ENCODE measurements around the gene JMJD4. TPM values are rescaled to one million over a fixed set of nuclear protein-coding genes. Genes with fewer than 3 reads are reported as not detected.

JMJD4 gene
- total and polyA plus RNA-seq, 2 experiments from 2014 or later = 30.1 to 42.3 TPM

DNA sequence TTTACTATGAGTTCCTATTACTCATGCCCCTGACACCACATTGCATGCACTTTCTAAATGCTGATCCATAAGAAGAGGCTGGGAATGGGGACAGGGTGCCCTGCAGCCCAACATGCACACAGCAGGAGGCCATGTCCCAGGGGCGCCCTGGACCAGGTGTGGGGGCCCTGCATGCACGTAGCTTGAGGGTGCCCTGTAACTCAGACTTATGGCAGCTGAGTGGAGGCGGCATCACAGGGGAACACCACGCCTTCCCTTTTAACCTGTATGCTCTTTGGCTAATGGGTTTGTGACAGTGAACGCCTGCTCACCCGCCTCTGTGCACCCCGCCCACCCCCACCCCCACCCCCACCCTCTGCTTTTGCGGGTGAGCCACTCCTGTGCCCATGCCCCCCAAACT, 36.2 kb upstream of the JMJD4 start:
- no peak for DNase-seq (ENCODE audit: low read depth in 1 of 2, low spot score in 1 of 2)
- peaks cover 17% of the 10 kb centered on the region for H3K36me3 ChIP-seq
- H3K4me1 ChIP-seq (ENCODE audit: low read depth) = no peaks in the 10 kb centered on the region
- no peaks in the 10 kb centered on the region for H3K27me3 ChIP-seq
- no peak overlapping the region for H3K4me3 ChIP-seq
- no peak overlapping the region for H3K27ac ChIP-seq
- H3K9me3 ChIP-seq (ENCODE audit: low read depth) = no peaks in the 10 kb centered on the region
- TF ChIP-seq, protein P1, sequence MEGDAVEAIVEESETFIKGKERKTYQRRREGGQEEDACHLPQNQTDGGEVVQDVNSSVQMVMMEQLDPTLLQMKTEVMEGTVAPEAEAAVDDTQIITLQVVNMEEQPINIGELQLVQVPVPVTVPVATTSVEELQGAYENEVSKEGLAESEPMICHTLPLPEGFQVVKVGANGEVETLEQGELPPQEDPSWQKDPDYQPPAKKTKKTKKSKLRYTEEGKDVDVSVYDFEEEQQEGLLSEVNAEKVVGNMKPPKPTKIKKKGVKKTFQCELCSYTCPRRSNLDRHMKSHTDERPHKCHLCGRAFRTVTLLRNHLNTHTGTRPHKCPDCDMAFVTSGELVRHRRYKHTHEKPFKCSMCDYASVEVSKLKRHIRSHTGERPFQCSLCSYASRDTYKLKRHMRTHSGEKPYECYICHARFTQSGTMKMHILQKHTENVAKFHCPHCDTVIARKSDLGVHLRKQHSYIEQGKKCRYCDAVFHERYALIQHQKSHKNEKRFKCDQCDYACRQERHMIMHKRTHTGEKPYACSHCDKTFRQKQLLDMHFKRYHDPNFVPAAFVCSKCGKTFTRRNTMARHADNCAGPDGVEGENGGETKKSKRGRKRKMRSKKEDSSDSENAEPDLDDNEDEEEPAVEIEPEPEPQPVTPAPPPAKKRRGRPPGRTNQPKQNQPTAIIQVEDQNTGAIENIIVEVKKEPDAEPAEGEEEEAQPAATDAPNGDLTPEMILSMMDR (IDR thresholded peaks at IDR 0.05; ENCODE audit: low read depth, low read length) = no peak

DNA sequence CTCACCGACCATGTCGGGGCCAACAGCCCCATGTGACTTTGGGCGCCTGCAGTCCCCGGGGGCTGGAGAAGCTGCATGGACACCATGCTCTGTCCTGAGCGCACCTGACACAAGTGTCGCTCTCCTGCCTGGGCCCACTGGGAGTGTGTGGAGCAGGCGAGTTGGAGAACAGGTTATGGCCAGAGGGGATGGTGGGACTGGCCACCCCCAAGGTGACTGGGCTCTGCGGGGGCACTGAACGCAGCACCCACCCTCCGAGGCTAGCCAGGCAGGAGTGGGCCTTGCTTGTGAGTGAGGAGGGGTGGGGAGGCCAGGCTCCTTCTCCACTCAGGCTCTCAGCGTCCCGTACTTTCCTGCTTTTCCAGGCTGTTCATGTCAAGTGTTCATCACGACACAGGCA, 35.7 kb upstream of the JMJD4 start:
- DNase-seq (ENCODE audit: low read depth in 1 of 2, low spot score in 1 of 2) = no peak
- Histone ChIP-seq H3K36me3 (peaks cover 17% of the 10 kb centered on the region), H3K4me3 (no peak overlapping the region), H3K27me3 (no peaks in the 10 kb centered on the region), H3K9me3 (ENCODE audit: low read depth) (no peaks in the 10 kb centered on the region), H3K4me1 (ENCODE audit: low read depth) (no peaks in the 10 kb centered on the region), H3K27ac (no peak overlapping the region)
- TF ChIP-seq, protein P1 (IDR thresholded peaks at IDR 0.05; ENCODE audit: low read depth, low read length) = no peak

DNA sequence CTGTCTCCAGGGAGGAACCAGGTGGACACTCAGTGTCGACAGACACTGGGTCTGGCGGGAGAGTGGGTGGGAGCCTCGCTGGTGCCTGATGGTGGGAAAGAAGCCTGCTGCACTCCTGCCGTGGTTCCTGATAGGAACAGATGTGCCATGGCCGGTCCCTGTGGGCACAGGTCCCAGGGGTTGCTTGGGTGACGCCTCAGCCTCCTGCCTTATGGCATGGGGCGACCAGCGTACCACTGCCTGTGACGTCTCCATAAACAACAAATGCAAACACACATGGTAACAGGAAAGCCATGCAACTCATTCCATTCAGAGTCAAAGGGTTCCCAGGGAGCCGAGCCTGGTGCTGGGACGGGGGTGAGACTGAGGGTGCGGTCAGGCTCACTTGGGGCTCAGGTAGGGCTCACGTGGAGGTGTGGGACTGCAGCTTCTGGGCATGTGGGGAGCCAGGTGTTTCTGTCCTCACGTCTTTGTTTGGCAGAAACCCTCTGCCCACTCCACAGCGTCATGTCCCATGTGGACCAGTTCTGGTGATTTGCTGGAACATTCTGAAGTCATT, 34.9 kb upstream of the JMJD4 start:
- Histone ChIP-seq H3K4me1 (ENCODE audit: low read depth) (no peaks in the 10 kb centered on the region), H3K27me3 (no peaks in the 10 kb centered on the region), H3K4me3 (no peak overlapping the region), H3K36me3 (peaks cover 17% of the 10 kb centered on the region), H3K9me3 (ENCODE audit: low read depth) (no peaks in the 10 kb centered on the region), H3K27ac (no peak overlapping the region)
- TF ChIP-seq, protein P1 (IDR thresholded peaks at IDR 0.05; ENCODE audit: low read depth, low read length) = no peak
- no peak for DNase-seq (ENCODE audit: low read depth in 1 of 2, low spot score in 1 of 2)

DNA sequence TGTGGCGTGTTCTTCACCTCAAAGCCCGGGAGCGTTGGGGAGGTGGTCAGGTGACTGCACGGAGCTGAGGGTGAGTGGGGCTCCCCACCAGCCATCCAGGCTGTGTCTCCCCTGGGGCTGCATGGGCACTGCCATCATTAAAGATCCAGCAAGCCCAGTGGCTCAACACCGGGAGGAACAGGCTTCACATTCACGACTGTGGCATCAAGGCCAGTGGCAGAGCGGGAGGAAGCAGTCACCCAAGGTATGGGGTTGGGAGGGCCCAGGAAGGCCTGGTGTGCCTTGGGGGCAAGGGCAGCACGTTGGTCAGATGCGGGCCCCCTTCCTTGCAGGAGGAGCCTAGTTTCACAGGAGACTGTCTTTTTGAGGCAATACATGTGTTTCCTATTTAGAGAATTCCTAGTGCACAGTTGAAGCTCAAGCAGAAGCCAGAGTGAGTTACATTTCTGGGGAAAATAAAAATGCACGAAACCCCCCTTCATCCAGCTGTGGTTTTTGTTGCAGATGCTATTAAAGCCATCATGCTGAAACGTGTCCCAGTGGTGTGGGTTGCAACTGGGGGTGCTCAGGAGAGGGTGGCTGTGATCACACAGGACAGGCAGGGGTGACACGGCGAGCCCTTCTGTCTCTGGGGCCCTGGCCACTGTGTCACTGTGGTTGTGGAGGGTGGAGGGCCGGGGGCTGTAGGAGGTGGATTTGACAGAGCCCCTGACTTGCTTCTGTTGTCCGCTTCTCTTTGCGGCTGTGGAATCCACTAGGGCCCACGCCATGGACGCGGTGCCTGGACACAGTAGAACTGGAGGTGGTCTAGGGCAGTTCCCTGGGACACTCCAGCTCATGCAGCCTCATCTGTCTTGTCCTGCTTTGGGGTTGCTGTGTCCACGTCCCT, 34.2 kb upstream of the JMJD4 start:
- H3K27me3 ChIP-seq = no peaks in the 10 kb centered on the region
- H3K4me1 ChIP-seq (ENCODE audit: low read depth) = no peaks in the 10 kb centered on the region
- no peak for DNase-seq (ENCODE audit: low read depth in 1 of 2, low spot score in 1 of 2)
- H3K4me3 ChIP-seq = no peak overlapping the region
- H3K9me3 ChIP-seq (ENCODE audit: low read depth) = no peaks in the 10 kb centered on the region
- no peak overlapping the region for H3K27ac ChIP-seq
- TF ChIP-seq, protein P1 (IDR thresholded peaks at IDR 0.05; ENCODE audit: low read depth, low read length) = no peak
- peaks cover 17% of the 10 kb centered on the region for H3K36me3 ChIP-seq

DNA sequence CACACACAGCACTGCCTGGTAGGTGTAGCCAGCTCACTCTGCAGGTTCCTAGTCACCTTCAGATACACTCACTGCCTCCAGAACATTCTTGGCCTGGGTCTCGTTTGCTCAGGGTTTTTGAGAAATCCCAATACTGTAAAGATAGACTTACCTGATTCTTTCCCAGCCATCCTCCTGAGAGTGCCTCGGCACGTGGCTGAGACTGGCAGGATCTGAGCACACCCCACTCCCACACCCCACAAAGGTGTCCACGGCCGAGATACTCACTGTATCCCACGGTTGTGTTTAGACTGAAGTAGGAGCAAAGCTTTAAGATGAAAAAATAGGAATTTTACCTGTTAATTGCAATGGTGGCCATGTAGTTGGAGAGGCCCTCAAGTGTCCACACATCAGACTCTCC, 33.5 kb upstream of the JMJD4 start:
- Histone ChIP-seq H3K4me3 (no peak overlapping the region), H3K27ac (no peak overlapping the region), H3K4me1 (ENCODE audit: low read depth) (no peaks in the 10 kb centered on the region), H3K36me3 (peaks cover 17% of the 10 kb centered on the region), H3K27me3 (no peaks in the 10 kb centered on the region), H3K9me3 (ENCODE audit: low read depth) (no peaks in the 10 kb centered on the region)
- DNase-seq (ENCODE audit: low read depth in 1 of 2, low spot score in 1 of 2) = no peak
- TF ChIP-seq, protein P1 (IDR thresholded peaks at IDR 0.05; ENCODE audit: low read depth, low read length) = no peak
